ENCODE data around the gene DNM2.
"Not testable (repeated sequence)": the region's sequence is repeated elsewhere in the genome, so short reads cannot be mapped to it uniquely, and the experiment has no call there.

DNM2 gene

DNA sequence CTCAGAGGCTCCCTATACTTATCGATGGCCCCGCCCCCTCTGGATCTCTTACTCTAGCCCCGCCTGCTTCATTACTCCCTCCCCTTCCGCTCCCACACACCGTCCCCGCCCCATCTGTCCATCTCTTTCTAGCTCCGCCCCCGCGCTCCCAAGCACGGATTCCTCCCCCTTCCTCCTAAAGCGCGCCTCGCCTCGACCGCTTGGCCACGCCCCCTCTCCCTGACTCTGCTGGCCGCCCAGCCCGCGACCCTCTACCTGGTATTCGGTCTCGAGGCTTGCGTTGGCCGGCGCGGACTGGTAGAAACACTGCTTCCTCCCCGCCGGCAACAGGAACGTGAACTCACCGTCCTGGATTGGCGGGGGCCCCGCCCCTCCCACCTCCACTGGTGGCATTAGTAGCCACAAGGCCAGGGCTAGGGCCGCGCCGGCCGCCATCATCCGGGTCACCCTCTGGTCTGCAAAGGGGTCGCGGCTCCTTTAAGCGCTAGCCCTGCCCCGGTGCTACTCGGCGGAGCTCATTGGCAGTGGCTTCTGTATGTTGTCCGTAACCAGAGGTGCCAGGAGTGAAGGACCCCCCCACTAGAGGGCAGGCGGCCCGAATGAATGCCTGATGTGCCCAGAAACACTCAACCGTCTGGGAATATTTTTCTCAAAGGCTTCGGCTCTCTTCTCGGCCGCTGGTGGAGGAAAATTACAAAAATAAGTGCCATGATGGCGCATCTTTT, 118.0 kb downstream of the DNM2 start, which contains the start of gene TMED1:
TSS of gene TMED1 (minus strand) at position 459 of the 725 bp plus-strand sequence. CDS start at position 438, 21 bp downstream.
- TF ChIP-seq, protein P1, sequence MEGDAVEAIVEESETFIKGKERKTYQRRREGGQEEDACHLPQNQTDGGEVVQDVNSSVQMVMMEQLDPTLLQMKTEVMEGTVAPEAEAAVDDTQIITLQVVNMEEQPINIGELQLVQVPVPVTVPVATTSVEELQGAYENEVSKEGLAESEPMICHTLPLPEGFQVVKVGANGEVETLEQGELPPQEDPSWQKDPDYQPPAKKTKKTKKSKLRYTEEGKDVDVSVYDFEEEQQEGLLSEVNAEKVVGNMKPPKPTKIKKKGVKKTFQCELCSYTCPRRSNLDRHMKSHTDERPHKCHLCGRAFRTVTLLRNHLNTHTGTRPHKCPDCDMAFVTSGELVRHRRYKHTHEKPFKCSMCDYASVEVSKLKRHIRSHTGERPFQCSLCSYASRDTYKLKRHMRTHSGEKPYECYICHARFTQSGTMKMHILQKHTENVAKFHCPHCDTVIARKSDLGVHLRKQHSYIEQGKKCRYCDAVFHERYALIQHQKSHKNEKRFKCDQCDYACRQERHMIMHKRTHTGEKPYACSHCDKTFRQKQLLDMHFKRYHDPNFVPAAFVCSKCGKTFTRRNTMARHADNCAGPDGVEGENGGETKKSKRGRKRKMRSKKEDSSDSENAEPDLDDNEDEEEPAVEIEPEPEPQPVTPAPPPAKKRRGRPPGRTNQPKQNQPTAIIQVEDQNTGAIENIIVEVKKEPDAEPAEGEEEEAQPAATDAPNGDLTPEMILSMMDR (conservative IDR thresholded peaks at IDR 0.05; ENCODE audit: low read depth, low read length) = peak; percentile 30
- DNase-seq (ENCODE audit: low read depth) = peak; percentile 100

DNA sequence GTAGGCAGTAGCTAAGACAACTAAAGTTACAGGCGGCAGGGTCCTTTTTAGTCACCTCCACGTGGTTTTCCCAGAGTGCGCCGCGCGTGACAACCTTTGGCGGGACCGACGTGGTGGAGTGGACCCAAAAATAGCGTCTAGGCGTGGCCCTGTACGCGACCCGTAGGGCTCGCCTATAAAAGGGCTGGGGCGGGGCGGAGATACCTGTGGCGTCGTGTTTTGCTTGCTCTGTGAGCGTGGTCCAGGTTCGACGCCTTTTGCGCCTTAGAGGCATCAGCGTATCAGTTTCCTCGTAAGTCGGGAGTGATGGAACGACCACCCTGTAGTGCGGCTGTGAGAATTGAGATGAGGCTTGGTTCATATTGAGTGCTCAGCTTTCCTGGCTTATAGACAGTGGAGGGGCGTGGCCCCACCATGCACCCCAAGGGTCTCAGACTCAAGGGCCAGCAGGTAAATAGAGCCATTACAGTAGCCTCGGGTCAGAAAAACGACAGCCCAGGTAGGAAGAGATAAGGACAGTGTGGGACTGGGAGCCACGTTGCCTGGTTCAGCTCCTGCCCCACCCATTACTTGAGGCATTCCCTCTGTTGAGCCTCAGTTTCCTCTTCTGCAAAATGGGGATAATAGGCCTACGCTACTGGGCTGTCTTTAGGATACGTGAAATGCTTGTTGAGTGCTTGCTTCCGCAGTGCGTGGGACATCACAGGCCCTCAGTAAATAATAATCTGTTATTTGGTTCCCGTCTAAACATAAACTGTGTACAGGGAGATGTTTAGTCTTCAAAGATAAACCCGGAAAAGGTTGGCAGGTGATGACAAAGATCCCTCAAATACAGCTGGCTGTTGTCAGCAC, 118.8 kb downstream of the DNM2 start:
- H3K4me3 ChIP-seq (ENCODE audit: low read depth, low read length) = peak overlapping the region; percentile 82
- TF ChIP-seq, protein P1 (conservative IDR thresholded peaks at IDR 0.05; ENCODE audit: low read depth, low read length) = no peak
- DNase-seq (ENCODE audit: low read depth) = peak; percentile 90

More for the DNA sequence above, 118.0 kb downstream of the DNM2 start, which contains the start of gene TMED1:
- peak within 1 kb of the TSS; percentile 82 for H3K4me3 ChIP-seq (ENCODE audit: low read depth, low read length)

DNA sequence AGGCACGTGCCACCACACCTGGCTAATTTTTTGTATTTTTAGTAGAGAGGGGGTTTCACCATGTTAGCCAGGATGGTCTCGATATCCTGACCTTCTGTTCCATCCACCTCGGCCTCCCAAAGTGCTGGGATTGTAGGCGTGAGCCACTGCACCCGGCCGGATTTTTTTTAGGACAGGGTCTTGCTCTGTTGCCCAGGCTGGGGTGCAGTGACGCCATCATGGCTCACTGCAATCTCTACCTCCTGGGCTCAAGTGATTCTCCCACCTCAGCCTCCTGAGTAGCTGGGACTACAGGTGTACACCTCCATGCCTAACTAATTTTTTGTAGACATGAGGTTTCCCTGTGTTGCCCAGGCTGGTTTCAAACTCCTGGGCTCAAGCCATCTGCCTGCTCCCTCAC, 119.8 kb downstream of the DNM2 start:
- not testable (repeated sequence) for H3K4me3 ChIP-seq (ENCODE audit: low read depth, low read length); DNase-seq (ENCODE audit: low read depth)

DNA sequence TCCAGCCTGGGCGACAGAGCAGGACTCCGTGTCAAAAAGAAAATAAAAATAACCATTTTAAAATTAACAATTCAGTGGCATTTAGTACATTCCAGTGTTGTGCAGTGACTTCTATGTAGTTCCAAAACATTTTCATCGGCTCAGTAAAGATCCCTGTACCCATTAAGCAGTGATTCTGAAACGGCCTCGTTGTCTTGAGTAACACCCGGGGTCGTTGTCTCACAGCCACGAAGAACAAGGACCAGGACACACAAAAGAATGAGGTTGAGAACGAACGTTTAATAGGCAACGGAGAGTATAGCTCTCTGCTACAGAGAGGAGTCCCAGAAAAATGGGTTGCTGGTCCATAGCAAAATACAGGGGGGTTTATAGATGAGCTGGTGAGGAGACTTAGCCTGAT, 120.5 kb downstream of the DNM2 start:
- H3K4me3 ChIP-seq (ENCODE audit: low read depth, low read length) = no peak overlapping the region
- no peak for DNase-seq (ENCODE audit: low read depth)
- TF ChIP-seq, protein P1 (conservative IDR thresholded peaks at IDR 0.05; ENCODE audit: low read depth, low read length) = no peak

DNA sequence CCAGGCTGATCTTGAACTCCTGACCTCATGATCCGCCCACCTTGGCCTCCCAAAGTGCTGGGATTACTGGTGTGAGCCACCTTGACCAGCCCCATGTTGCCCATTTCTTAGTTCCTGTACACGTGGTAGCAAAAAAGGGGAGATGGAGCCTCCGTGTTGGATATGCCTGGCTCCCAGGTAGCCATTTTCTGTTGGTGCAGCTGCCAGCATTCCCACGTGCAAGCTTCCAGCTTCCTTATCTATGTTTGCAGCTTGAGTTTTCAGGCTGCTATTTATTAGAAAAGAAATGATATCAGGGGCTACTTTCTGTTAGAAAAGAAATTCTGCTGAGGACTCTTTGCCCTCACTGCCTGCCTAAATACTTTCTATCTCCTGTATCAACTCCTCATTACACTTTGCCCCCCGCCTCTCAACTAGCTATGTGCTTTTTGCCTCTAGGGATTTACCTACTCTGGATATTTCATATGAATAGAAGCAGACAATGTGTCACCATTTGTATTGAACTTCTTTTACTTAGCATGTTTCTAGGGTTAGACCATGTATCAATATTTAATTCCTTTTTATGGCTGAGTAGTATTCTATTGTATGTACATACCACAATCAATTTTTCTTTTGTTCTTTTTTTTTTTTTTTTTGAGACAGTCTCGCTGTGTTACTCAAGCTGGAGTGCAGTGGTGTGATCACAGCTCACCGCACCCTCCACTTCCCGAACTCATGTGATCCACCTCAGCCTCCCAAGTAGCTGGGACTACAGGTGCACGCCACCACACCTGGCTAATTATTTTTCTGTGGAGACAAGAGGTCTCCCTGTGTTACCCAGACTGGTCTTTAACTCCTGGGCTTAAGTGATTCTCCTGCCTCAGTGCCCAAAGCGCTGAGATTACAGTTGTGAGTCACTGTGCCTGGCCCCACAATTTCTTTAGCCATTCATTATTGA, 121.5 kb downstream of the DNM2 start:
- TF ChIP-seq, protein P1 (conservative IDR thresholded peaks at IDR 0.05; ENCODE audit: low read depth, low read length) = no peak
- H3K4me3 ChIP-seq (ENCODE audit: low read depth, low read length) = no peak overlapping the region
- DNase-seq (ENCODE audit: low read depth) = no peak

DNA sequence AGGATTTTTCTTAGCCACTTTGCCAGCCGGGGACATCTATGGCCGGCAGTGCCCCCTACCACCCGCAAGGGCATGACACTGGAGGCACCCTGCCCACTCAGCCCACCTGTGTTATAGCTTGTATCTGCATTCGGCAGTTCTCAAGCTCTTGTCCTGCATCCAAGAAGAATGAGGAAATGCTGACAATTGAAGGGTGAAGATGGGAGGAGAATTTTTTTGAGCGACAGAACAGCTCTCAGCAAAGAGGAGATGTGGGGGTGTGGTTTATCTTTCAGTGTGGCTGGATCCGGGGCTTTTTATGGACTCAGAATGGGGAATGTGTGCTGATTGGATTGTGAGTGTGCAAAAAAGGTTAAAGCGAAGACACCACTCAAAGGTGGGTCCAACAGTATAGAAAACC, 124.9 kb downstream of the DNM2 start:
- DNase-seq (ENCODE audit: low read depth) = no peak
- TF ChIP-seq, protein P1 (conservative IDR thresholded peaks at IDR 0.05; ENCODE audit: low read depth, low read length) = no peak
- no peak overlapping the region for H3K4me3 ChIP-seq (ENCODE audit: low read depth, low read length)
